ENCODE data around the gene EFTUD2. TPM values are rescaled to one million over a fixed set of nuclear protein-coding genes. Genes with fewer than 3 reads are reported as not detected.
A peak's percentile ranks its signal among the peaks of the same experiment; 100 is the strongest.
"Not testable (repeated sequence)": the region's sequence is repeated elsewhere in the genome, so short reads cannot be mapped to it uniquely, and the experiment has no call there.

EFTUD2 gene
- total RNA-seq (2014; rRNA removed; shearing (Covaris generic)): 176 and 293 TPM in 2 replicates

GRCh38 chr17:44899074-44899782 lies at the start of gene EFTUD2:
Gene EFTUD2 (minus strand): TSS chr17:44899445. CDS start chr17:44894521, 4,924 bp downstream.
- DNase-seq (ENCODE audit: low read depth): peak; percentile 94

GRCh38 chr17:44948315-44948795 lies 49.1 kb upstream of the EFTUD2 start:
- DNase-seq (ENCODE audit: low read depth): no peak

GRCh38 chr17:44947461-44948314 lies 48.4 kb upstream of the EFTUD2 start, which contains the start of gene KIF18B:
Gene KIF18B (minus strand): TSS chr17:44947773. CDS start chr17:44936344, 11,429 bp downstream.
- peak; percentile 98 for DNase-seq (ENCODE audit: low read depth)

GRCh38 chr17:44945652-44946051 lies 46.4 kb upstream of the EFTUD2 start:
- not testable (repeated sequence) for DNase-seq (ENCODE audit: low read depth)

- DNase-seq (ENCODE audit: low read depth): no peak
Measured at GRCh38 chr17:44942456-44942855, 43.2 kb upstream of the EFTUD2 start.

- DNase-seq (ENCODE audit: low read depth): no peak
Measured at GRCh38 chr17:44941712-44942331, 42.6 kb upstream of the EFTUD2 start.

- no peak for DNase-seq (ENCODE audit: low read depth)
Measured at GRCh38 chr17:44940768-44941167, 41.5 kb upstream of the EFTUD2 start.

- DNase-seq (ENCODE audit: low read depth): no peak
Measured at GRCh38 chr17:44940317-44940716, 41.1 kb upstream of the EFTUD2 start.

- no peak for DNase-seq (ENCODE audit: low read depth)
Measured at GRCh38 chr17:44935116-44935515, 35.9 kb upstream of the EFTUD2 start.

- no peak for DNase-seq (ENCODE audit: low read depth)
Measured at GRCh38 chr17:44934745-44935105, 35.5 kb upstream of the EFTUD2 start.

- no peak for DNase-seq (ENCODE audit: low read depth)
Measured at GRCh38 chr17:44933824-44934744, 34.8 kb upstream of the EFTUD2 start.

- DNase-seq (ENCODE audit: low read depth): no peak
Measured at GRCh38 chr17:44932787-44933097, 33.5 kb upstream of the EFTUD2 start.

- no peak for DNase-seq (ENCODE audit: low read depth)
Measured at GRCh38 chr17:44932096-44932786, 33.0 kb upstream of the EFTUD2 start.

- DNase-seq (ENCODE audit: low read depth): no peak
Measured at GRCh38 chr17:44931376-44931775, 32.1 kb upstream of the EFTUD2 start.

- DNase-seq (ENCODE audit: low read depth): no peak
Measured at GRCh38 chr17:44930667-44931066, 31.4 kb upstream of the EFTUD2 start.

- no peak for DNase-seq (ENCODE audit: low read depth)
Measured at GRCh38 chr17:44928950-44929720, 29.9 kb upstream of the EFTUD2 start.

- no peak for DNase-seq (ENCODE audit: low read depth)
Measured at GRCh38 chr17:44928136-44928535, 28.9 kb upstream of the EFTUD2 start.

GRCh38 chr17:44927696-44928095 lies 28.5 kb upstream of the EFTUD2 start:
- DNase-seq (ENCODE audit: low read depth): no peak

- DNase-seq (ENCODE audit: low read depth): no peak
Measured at GRCh38 chr17:44926821-44927525, 27.7 kb upstream of the EFTUD2 start.
